Transverse colon (tissue), 4 donors: ENCODE data around the gene CNRIP1. TPM values are rescaled to one million over a fixed set of nuclear protein-coding genes. Genes with fewer than 3 reads are reported as not detected.
"Not testable (repeated sequence)": the region's sequence is repeated elsewhere in the genome, so short reads cannot be mapped to it uniquely, and the experiment has no call there.

Experiments
- DNase-seq: peaks from one replicate; pipeline ENCODE4 v3.0.0-alpha.2; 2019
- H3K27ac ChIP-seq, 4 donors: fragments of 200-600 bp; sonication (generic); 2 replicates each; pipeline ENCODE4 v1.5.1; 2016 to 2018; ENCODE audit warnings: inconsistent platforms in 4 of 4
- H3K27me3 ChIP-seq: fragments of 200-600 bp; sonication (generic); 2 replicates; pipeline ENCODE4 v1.5.1; 2017; ENCODE audit warnings: inconsistent platforms
- H3K36me3 ChIP-seq, 4 donors: fragments of 200-600 bp; sonication (generic); 2 replicates each; pipeline ENCODE4 v1.5.1; 2017 to 2019; ENCODE audit warnings: inconsistent platforms in 4 of 4
- H3K4me1 ChIP-seq, 4 donors: fragments of 200-600 bp; sonication (generic); 2 replicates each; pipeline ENCODE4 v1.5.1; 2017 to 2020; ENCODE audit warnings: inconsistent platforms in 4 of 4
- H3K4me3 ChIP-seq, 4 donors: fragments of 200-600 bp; sonication (generic); 1 replicate in 1 of 4; 2 replicates in 3 of 4; pipeline versions ENCODE4 v1.5.1 to v1.6.1; 2017 to 2019; ENCODE audit warnings: inconsistent platforms in 4 of 4
- H3K9me3 ChIP-seq, 2 donors: fragments of 200-600 bp; sonication (generic); 2 replicates each; pipeline ENCODE4 v1.5.1; 2017 to 2019; ENCODE audit warnings: inconsistent platforms in 2 of 2
- CTCF ChIP-seq, 5 experiments: fragments of 200-600 bp in 3 of 5; fragments of 450-650 bp in 2 of 5; sonication (generic) in 3 of 5; IDR thresholded peaks; 1 replicate in 2 of 5; 2 replicates in 3 of 5; pipeline ENCODE4 v1.5.1; 2016 to 2017; ENCODE audit warnings: antibody characterized with exemption in 5 of 5, inconsistent platforms in 3 of 5, mild to moderate bottlenecking in 2 of 5, moderate library complexity in 1 of 5
- EP300 ChIP-seq: sonication (generic); formaldehyde crosslinking; IDR thresholded peaks from one replicate; pipeline ENCODE4 v1.6.1; 2017; ENCODE audit warnings: antibody characterized with exemption, low read depth
- POLR2A ChIP-seq: fragments of 450-650 bp; IDR thresholded peaks from one replicate; pipeline ENCODE4 v1.6.1; 2016; ENCODE audit warnings: antibody characterized with exemption, mild to moderate bottlenecking, moderate library complexity
- POLR2AphosphoS5 ChIP-seq, 3 donors: sonication (generic); formaldehyde crosslinking; IDR thresholded peaks; one replicate each; pipeline ENCODE4 v1.6.1; 2016; ENCODE audit warnings: antibody characterized with exemption in 3 of 3
- WGBS, 2 donors: methylation state at CpG; one replicate each; pipeline ENCODE4 v1.1.5; 2018; ENCODE audit warnings: low coverage in 1 of 2; 5-methylcytosine and 5-hydroxymethylcytosine counted together
- in situ Hi-C, 4 donors: fragments of 200-750 bp; cut with MboI; loops; one replicate each; pipeline versions ENCODE4 v1.15.0 to v1.15.1; 2017; ENCODE audit warnings: low sequenced_read_pairs in 3 of 4, low pct_ligation_motif_present in 1 of 4, low pct_unique_long_range_greater_than_20kb in 1 of 4
- intact Hi-C: fragments of 100-400 bp; cut with DNase I; formaldehyde crosslinking; loops from one replicate; pipeline ENCODE4 v1.15.1; 2023; ENCODE audit warnings: low total_unique reads
- total RNA-seq, 4 donors: library from RNA; depleted of rRNA; stranded (reverse); fragments of >200 nt; gene quantifications; one replicate each; pipeline ENCODE4 v1.1.0, GENCODE V29; 2016

Gene CNRIP1
- total RNA-seq, 4 donors from 2014 or later: 1.4 to 11.6 (median 7.6) TPM; not detected in 1

- H3K27ac ChIP-seq: peak overlapping the region; percentile 80 to 91 (median 84)
- no peaks in the 10 kb centered on the region for H3K36me3 ChIP-seq
- TF ChIP-seq CTCF (IDR thresholded peaks at IDR 0.05) (no peak), EP300 (no peak), POLR2A (no peak), POLR2AphosphoS5 (IDR thresholded peaks at IDR 0.05) (no peak)
- DNase-seq: no peak
- peaks cover 0 to 9% (median 3%) of the 10 kb centered on the region in 4 donors for H3K4me1 ChIP-seq
- in situ Hi-C loops (no loop called here), intact Hi-C loops (no loop called here)
- H3K4me3 ChIP-seq: peak overlapping the region; percentile 50 to 70 (median 54)
- 33 to 52% methylated on average over 23 to 27 of the region's 27 CpGs for WGBS, 2 donors
- no peaks in the 10 kb centered on the region for H3K9me3 ChIP-seq
- H3K27me3 ChIP-seq: peaks cover 21% of the 10 kb centered on the region
Measured at GRCh38 chr2:68317971-68318913, 1.5 kb downstream of the CNRIP1 start.

GRCh38 chr2:68316111-68316510 lies 3.6 kb downstream of the CNRIP1 start:
- no peaks in the 10 kb centered on the region for H3K9me3 ChIP-seq
- H3K27me3 ChIP-seq: peaks cover 21% of the 10 kb centered on the region
- no peak for TF ChIP-seq POLR2AphosphoS5 (IDR thresholded peaks at IDR 0.05)
- no peak for TF ChIP-seq EP300
- TF ChIP-seq POLR2A: no peak
- no peak for TF ChIP-seq CTCF (IDR thresholded peaks at IDR 0.05)
- intact Hi-C loops: no loop called here
- 50 to 56% methylated on average over 2 of the region's 2 CpGs for WGBS, 2 donors
- in situ Hi-C loops: no loop called here
- H3K27ac ChIP-seq: no peak overlapping the region
- peaks cover 0 to 9% (median 3%) of the 10 kb centered on the region in 4 donors for H3K4me1 ChIP-seq
- no peak overlapping the region for H3K4me3 ChIP-seq
- no peak for DNase-seq
- no peaks in the 10 kb centered on the region for H3K36me3 ChIP-seq

GRCh38 chr2:68311033-68311432 lies 8.7 kb downstream of the CNRIP1 start:
- DNase-seq: no peak
- Histone ChIP-seq H3K27ac (no peak overlapping the region), H3K27me3 (no peaks in the 10 kb centered on the region), H3K4me3 (no peak overlapping the region), H3K4me1 (no peaks in the 10 kb centered on the region), H3K36me3 (no peaks in the 10 kb centered on the region), H3K9me3 (no peaks in the 10 kb centered on the region)
- intact Hi-C loops: no loop called here
- no peak for TF ChIP-seq POLR2AphosphoS5 (IDR thresholded peaks at IDR 0.05)
- no peak for TF ChIP-seq EP300
- no peak for TF ChIP-seq CTCF (IDR thresholded peaks at IDR 0.05)
- no peak for TF ChIP-seq POLR2A
- in situ Hi-C loops: no loop called here

GRCh38 chr2:68309426-68309825 lies 10.3 kb downstream of the CNRIP1 start:
- in situ Hi-C loops: no loop called here
- Histone ChIP-seq H3K27ac (no peak overlapping the region), H3K4me1 (no peaks in the 10 kb centered on the region), H3K36me3 (no peaks in the 10 kb centered on the region), H3K9me3 (no peaks in the 10 kb centered on the region), H3K4me3 (no peak overlapping the region), H3K27me3 (no peaks in the 10 kb centered on the region)
- no peak for DNase-seq
- TF ChIP-seq POLR2A (no peak), CTCF (IDR thresholded peaks at IDR 0.05) (no peak), POLR2AphosphoS5 (IDR thresholded peaks at IDR 0.05) (no peak), EP300 (no peak)
- intact Hi-C loops: no loop called here

- 42% methylated on average over 1 of the region's 1 CpG; no CpG with 5 or more reads in 1 of the 2 donors for WGBS, 2 donors
- intact Hi-C loops, H3K27me3 ChIP-seq: not testable (repeated sequence)
Measured at GRCh38 chr2:68303902-68304272, 15.9 kb downstream of the CNRIP1 start.

More at GRCh38 chr2:68303902-68304272, 15.9 kb downstream of the CNRIP1 start:
- H3K9me3 ChIP-seq, DNase-seq, H3K4me1 ChIP-seq, H3K27ac ChIP-seq, H3K4me3 ChIP-seq, H3K36me3 ChIP-seq, in situ Hi-C loops: not testable (repeated sequence)
